HL-60 (cell line): ENCODE results near the gene PIGBOS1.
A peak's percentile ranks its signal among the peaks of the same experiment; 100 is the strongest.

ENCODE experiments used
- POLR2AphosphoS5 ChIP-seq: IDR thresholded peaks from 2 replicates; pipeline ENCODE4 v1.6.1; 2012; ENCODE audit warnings: low read depth
- SPI1 ChIP-seq: IDR thresholded peaks from 2 replicates; pipeline ENCODE4 v1.6.1; 2012; ENCODE audit warnings: low read depth, mild to moderate bottlenecking, borderline replicate concordance
- TF ChIP-seq, protein P1 (sequence below): IDR thresholded peaks from one replicate; pipeline ENCODE4 v1.5.1; 2011; ENCODE audit warnings: low read length, control low read depth, inconsistent platforms; ENCODE audit not compliant: insufficient read depth
- TF ChIP-seq, protein P2 (sequence below): IDR thresholded peaks from 2 replicates; pipeline ENCODE4 v1.6.1; 2012; ENCODE audit warnings: low read depth; ENCODE audit not compliant: insufficient replicate concordance

DNA sequence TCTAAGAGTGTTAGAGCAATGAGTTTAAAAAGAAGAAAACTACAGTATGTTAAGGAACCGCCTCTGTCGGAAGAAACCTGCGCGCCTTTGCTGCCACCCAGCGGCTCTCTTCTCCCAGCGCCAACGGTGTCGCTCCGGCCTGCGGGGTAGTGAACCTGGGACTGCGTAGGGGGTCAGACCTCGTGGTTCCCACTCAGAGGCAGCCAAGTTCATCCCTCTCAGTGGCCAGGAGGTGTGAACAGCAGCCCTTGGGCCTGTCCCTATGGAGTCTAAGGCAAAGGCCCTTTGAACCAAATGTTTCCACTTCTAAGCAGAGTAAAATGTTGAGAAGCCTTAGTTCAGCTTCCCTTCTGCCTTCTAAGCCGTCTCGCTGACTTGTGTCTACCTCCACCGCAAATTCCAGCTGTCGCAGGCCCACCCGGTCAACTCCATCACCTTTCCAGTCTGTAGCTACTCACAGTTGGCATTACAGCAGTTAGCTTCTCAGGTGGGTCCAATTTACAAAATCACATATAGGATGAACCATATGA, 28.3 kb downstream of the PIGBOS1 start:
- TF ChIP-seq, protein P1, sequence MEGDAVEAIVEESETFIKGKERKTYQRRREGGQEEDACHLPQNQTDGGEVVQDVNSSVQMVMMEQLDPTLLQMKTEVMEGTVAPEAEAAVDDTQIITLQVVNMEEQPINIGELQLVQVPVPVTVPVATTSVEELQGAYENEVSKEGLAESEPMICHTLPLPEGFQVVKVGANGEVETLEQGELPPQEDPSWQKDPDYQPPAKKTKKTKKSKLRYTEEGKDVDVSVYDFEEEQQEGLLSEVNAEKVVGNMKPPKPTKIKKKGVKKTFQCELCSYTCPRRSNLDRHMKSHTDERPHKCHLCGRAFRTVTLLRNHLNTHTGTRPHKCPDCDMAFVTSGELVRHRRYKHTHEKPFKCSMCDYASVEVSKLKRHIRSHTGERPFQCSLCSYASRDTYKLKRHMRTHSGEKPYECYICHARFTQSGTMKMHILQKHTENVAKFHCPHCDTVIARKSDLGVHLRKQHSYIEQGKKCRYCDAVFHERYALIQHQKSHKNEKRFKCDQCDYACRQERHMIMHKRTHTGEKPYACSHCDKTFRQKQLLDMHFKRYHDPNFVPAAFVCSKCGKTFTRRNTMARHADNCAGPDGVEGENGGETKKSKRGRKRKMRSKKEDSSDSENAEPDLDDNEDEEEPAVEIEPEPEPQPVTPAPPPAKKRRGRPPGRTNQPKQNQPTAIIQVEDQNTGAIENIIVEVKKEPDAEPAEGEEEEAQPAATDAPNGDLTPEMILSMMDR = peak; percentile 78
- TF ChIP-seq POLR2AphosphoS5 (no peak), SPI1 (no peak)
- TF ChIP-seq, protein P2, sequence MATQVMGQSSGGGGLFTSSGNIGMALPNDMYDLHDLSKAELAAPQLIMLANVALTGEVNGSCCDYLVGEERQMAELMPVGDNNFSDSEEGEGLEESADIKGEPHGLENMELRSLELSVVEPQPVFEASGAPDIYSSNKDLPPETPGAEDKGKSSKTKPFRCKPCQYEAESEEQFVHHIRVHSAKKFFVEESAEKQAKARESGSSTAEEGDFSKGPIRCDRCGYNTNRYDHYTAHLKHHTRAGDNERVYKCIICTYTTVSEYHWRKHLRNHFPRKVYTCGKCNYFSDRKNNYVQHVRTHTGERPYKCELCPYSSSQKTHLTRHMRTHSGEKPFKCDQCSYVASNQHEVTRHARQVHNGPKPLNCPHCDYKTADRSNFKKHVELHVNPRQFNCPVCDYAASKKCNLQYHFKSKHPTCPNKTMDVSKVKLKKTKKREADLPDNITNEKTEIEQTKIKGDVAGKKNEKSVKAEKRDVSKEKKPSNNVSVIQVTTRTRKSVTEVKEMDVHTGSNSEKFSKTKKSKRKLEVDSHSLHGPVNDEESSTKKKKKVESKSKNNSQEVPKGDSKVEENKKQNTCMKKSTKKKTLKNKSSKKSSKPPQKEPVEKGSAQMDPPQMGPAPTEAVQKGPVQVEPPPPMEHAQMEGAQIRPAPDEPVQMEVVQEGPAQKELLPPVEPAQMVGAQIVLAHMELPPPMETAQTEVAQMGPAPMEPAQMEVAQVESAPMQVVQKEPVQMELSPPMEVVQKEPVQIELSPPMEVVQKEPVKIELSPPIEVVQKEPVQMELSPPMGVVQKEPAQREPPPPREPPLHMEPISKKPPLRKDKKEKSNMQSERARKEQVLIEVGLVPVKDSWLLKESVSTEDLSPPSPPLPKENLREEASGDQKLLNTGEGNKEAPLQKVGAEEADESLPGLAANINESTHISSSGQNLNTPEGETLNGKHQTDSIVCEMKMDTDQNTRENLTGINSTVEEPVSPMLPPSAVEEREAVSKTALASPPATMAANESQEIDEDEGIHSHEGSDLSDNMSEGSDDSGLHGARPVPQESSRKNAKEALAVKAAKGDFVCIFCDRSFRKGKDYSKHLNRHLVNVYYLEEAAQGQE = no peak
